ENCODE data around the gene EXOC1L. TPM values are rescaled to one million over a fixed set of nuclear protein-coding genes. Genes with fewer than 3 reads are reported as not detected.

Gene EXOC1L
- total and polyA plus RNA-seq, 2 of the 13 experiments (the other 11 are each of a cell fraction or from before 2014, with no cell fraction given): not detected

DNA sequence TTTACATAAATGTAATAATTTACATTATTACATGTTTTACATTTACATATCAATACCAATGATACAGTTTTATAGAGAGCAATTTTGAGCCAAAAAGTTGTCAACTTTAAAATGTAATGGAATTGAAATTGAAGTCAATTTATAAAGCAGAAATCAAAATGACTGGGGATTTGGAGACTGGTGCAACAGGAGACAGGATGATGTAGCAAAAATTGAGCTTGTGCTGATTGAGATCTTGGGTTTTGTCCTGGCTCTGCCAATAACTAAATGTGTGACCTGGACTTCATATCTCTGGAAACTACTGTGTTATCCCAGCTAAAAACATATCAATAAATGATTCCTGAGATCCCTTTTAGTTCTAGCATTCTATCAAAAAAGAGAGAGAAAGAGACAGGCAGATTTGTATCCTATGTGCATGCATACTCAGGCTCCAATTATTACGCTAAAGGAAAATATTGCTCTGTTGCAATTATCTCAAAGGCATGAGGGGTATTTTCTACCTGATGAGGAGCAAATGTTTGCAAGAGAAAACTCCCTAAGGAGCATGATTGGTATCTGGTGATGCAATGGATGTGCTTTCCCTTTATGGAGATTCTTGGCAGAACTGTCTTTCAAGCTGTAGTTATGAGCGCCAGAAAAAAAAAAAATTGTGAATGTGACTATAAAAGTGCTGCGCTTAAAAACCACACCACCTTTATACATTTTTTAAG, 14.7 kb downstream of the EXOC1L start:
- TF ChIP-seq NCOR1 (IDR thresholded peaks at IDR 0.05; ENCODE audit: borderline replicate concordance, low read length) (no peak), NFKBIZ (CRISPR knock-in tag; IDR thresholded peaks at IDR 0.05) (no peak), ZBTB42 (CRISPR knock-in tag; IDR thresholded peaks at IDR 0.05) (no peak), ZNF468 (CRISPR knock-in tag; IDR thresholded peaks at IDR 0.05) (no peak), KDM3A (CRISPR knock-in tag; IDR thresholded peaks at IDR 0.05; ENCODE audit: low read depth) (no peak), AHDC1 (CRISPR knock-in tag; IDR thresholded peaks at IDR 0.05; ENCODE audit: borderline replicate concordance) (no peak), ZNF383 (CRISPR knock-in tag; IDR thresholded peaks at IDR 0.05; ENCODE audit: borderline replicate concordance) (no peak), SALL1 (CRISPR knock-in tag; IDR thresholded peaks at IDR 0.05) (no peak), TARDBP (CRISPR knock-in tag; IDR thresholded peaks at IDR 0.05) (no peak), FOXA3 (CRISPR knock-in tag; IDR thresholded peaks at IDR 0.05) (no peak), ZNF234 (CRISPR knock-in tag; conservative IDR thresholded peaks at IDR 0.05) (no peak)
- CTCF ChIA-PET (ENCODE audit: low intra/inter-chr PET ratio, low total read pairs): no interaction called here
- ATAC-seq (no peak), FAIRE-seq (no peak), DNase-seq (ENCODE audit: low spot score) (no peak)
- Histone ChIP-seq H3K9me3 (ENCODE audit: low read length) (peaks cover 6% of the 10 kb centered on the region; the same call in 1 of the 2 replicates), H3K4me3 (replicated peaks in 1 of 3; ENCODE audit: insufficient read depth in 1 of 3, low read depth in 2 of 3, low read length in 3 of 3) (no peak overlapping the region), H3K9ac (ENCODE audit: insufficient read depth, low read depth, low read length) (no peak overlapping the region), H3K79me2 (ENCODE audit: insufficient read depth, low read length) (no peaks in the 10 kb centered on the region), H2AFZ (ENCODE audit: low read length) (no peak overlapping the region), H3K4me1 (ENCODE audit: insufficient read depth, low read length) (no peaks in the 10 kb centered on the region), H3K4me2 (ENCODE audit: low read depth, low read length) (no peak overlapping the region), H4K20me1 (ENCODE audit: insufficient read depth, low read length) (no peaks in the 10 kb centered on the region), H3K27ac (ENCODE audit: extremely low read length, insufficient read depth, low read length) (no peak overlapping the region), H3K27me3 (ENCODE audit: control insufficient read depth in 1 of 2, insufficient read depth in 2 of 2, low read length in 2 of 2) (no peaks in the 10 kb centered on the region), H3K36me3 (replicated peaks in 1 of 2; ENCODE audit: control insufficient read depth in 1 of 2, insufficient read depth in 2 of 2, low read length in 2 of 2) (no peaks in the 10 kb centered on the region)
- intact Hi-C loops (cut with micrococcal nuclease; ENCODE audit: unreplicated experiment): no loop called here
- BruUV-seq (replicated peaks): no TSS peak
- POLR2A ChIA-PET: no interaction called here
- in situ Hi-C loops (cut with HindIII; ENCODE audit: extremely low pct_ligation_motif_present, low pct_unique_long_range_greater_than_20kb): no loop called here
- 39% methylated on average over 3 of the region's 3 CpGs for whole genome bisulfite sequencing (ENCODE audit: low lambda C conversion rate)

Measured in HepG2 (cell line).